Neural cell (in vitro differentiated cells): ENCODE measurements around the gene GANAB. TPM values are rescaled to one million over a fixed set of nuclear protein-coding genes. Genes with fewer than 3 reads are reported as not detected.
A peak's percentile ranks its signal among the peaks of the same experiment; 100 is the strongest.

Experiments
- H2AFZ ChIP-seq: fragments of 200-600, 300-800 bp; sonication (generic), shearing (Covaris generic); 2 replicates; pipeline ENCODE4 v1.6.0; 2014; ENCODE audit warnings: low read depth, mild to moderate bottlenecking, antibody characterized with exemption, low read length, moderate library complexity
- H3F3A ChIP-seq: fragments of 200-600 bp; shearing (Covaris generic); 2 replicates; pipeline ENCODE4 v1.6.1; 2016; ENCODE audit warnings: mild to moderate bottlenecking, moderate library complexity, mixed read lengths, antibody characterized with exemption, low read length; ENCODE audit not compliant: insufficient read depth, poor library complexity, severe bottlenecking
- H3K27ac ChIP-seq: fragments of 200-600, 300-800 bp; sonication (generic), shearing (Covaris generic); 2 replicates; pipeline ENCODE4 v1.5.1; 2014; ENCODE audit warnings: mild to moderate bottlenecking, low read length, moderate library complexity
- H3K27me3 ChIP-seq: fragments of 300-800, 200-600 bp; sonication (generic), shearing (Covaris generic); 2 replicates; pipeline ENCODE4 v1.6.0; 2014; ENCODE audit warnings: mild to moderate bottlenecking, low read depth, low read length, moderate library complexity; ENCODE audit not compliant: insufficient read depth
- H3K36me3 ChIP-seq: fragments of 300-800, 200-600 bp; sonication (generic), shearing (Covaris generic); 2 replicates; pipeline ENCODE4 v1.5.1; 2014; ENCODE audit warnings: mild to moderate bottlenecking, antibody characterized with exemption, low read length, moderate library complexity; ENCODE audit not compliant: insufficient read depth
- H3K4me2 ChIP-seq: fragments of 300-800, 200-600 bp; sonication (generic), shearing (Covaris generic); 2 replicates; pipeline ENCODE4 v1.6.0; 2014; ENCODE audit warnings: mild to moderate bottlenecking, low read length
- H3K4me3 ChIP-seq: fragments of 300-800, 200-600 bp; sonication (generic), shearing (Covaris generic); 2 replicates; pipeline ENCODE4 v1.5.1; 2014; ENCODE audit warnings: mild to moderate bottlenecking, low read length, moderate library complexity
- H3K79me2 ChIP-seq: fragments of 200-600 bp; shearing (Covaris generic); replicated peaks from 2 replicates; pipeline ENCODE4 v1.6.0; 2014; ENCODE audit warnings: mild to moderate bottlenecking, low read length, moderate library complexity; ENCODE audit not compliant: insufficient read depth
- H3K9ac ChIP-seq: fragments of 300-800, 200-600 bp; sonication (generic), shearing (Covaris generic); 2 replicates; pipeline ENCODE4 v1.6.1; 2016; ENCODE audit warnings: mild to moderate bottlenecking, low read length, mixed read lengths
- H3K9me2 ChIP-seq: fragments of 200-600 bp; shearing (Covaris generic); 2 replicates; pipeline ENCODE4 v1.6.1; 2016; ENCODE audit warnings: mild to moderate bottlenecking, low read length, mixed read lengths; ENCODE audit not compliant: insufficient read depth
- H3K9me3 ChIP-seq: fragments of 200-600, 300-800 bp; sonication (generic), shearing (Covaris generic); 2 replicates; pipeline ENCODE4 v1.6.1; 2016; ENCODE audit warnings: mild to moderate bottlenecking, mixed run types, low read length, moderate library complexity, mixed read lengths
- H4K20me1 ChIP-seq: fragments of 200-600 bp; shearing (Covaris generic); 2 replicates; pipeline ENCODE4 v1.6.1; 2016; ENCODE audit warnings: mild to moderate bottlenecking, mixed run types; ENCODE audit not compliant: insufficient read depth
- CTCF ChIP-seq: fragments of 450-650 bp; IDR thresholded peaks from 2 replicates; pipeline ENCODE4 v1.5.1; 2014; ENCODE audit warnings: antibody characterized with exemption, mild to moderate bottlenecking, moderate library complexity; ENCODE audit not compliant: poor library complexity, severe bottlenecking
- EP300 ChIP-seq: fragments of 450-650 bp; conservative IDR thresholded peaks from 2 replicates; pipeline ENCODE4 v1.6.1; 2014; ENCODE audit warnings: antibody characterized with exemption, mild to moderate bottlenecking, moderate library complexity; ENCODE audit not compliant: poor library complexity, severe bottlenecking
- EZH2 ChIP-seq: fragments of 200-600, 300-800 bp; shearing (Covaris generic), sonication (generic); IDR thresholded peaks from 2 replicates; pipeline ENCODE4 v1.6.1; 2014; ENCODE audit warnings: antibody characterized with exemption, low read length, borderline replicate concordance, mild to moderate bottlenecking; ENCODE audit not compliant: insufficient read depth, poor library complexity, severe bottlenecking
- MXI1 ChIP-seq: fragments of 450-650 bp; conservative IDR thresholded peaks from 2 replicates; pipeline ENCODE4 v1.6.1; 2014; ENCODE audit warnings: antibody characterized with exemption, mild to moderate bottlenecking; ENCODE audit not compliant: poor library complexity, severe bottlenecking
- POLR2AphosphoS5 ChIP-seq: IDR thresholded peaks from 2 replicates; pipeline ENCODE4 v1.6.1; 2012
- RAD21 ChIP-seq: fragments of 450-650 bp; conservative IDR thresholded peaks from 2 replicates; pipeline ENCODE4 v1.6.1; 2014; ENCODE audit warnings: antibody characterized with exemption, mild to moderate bottlenecking, moderate library complexity
- REST ChIP-seq: IDR thresholded peaks from 2 replicates; pipeline ENCODE4 v1.6.1; 2012; ENCODE audit warnings: borderline replicate concordance
- SMC3 ChIP-seq: fragments of 450-650 bp; conservative IDR thresholded peaks from 2 replicates; pipeline ENCODE4 v1.6.1; 2014; ENCODE audit warnings: antibody characterized with exemption, mild to moderate bottlenecking, moderate library complexity; ENCODE audit not compliant: poor library complexity
- TAF1 ChIP-seq: IDR thresholded peaks from 2 replicates; pipeline ENCODE4 v1.6.1; 2012; ENCODE audit warnings: low read depth
- polyA plus RNA-seq: library from polyadenylated mRNA; depleted of rRNA; stranded (reverse); fragments of >200 nt; gene quantifications from 2 replicates; pipeline ENCODE4 v1.2.3, GENCODE V29; 2014

The GANAB gene
- polyA plus RNA-seq, 1 donor from 2014 or later = 62.7 TPM

GRCh38 chr11:62673196-62673525 is 26.7 kb upstream of the GANAB start:
- Histone ChIP-seq H3K4me3 (no peak overlapping the region), H2AFZ (no peak overlapping the region), H3K9me3 (no peaks in the 10 kb centered on the region), H3F3A (no peaks in the 10 kb centered on the region), H3K27me3 (no peaks in the 10 kb centered on the region), H3K9me2 (no peaks in the 10 kb centered on the region), H3K36me3 (no peaks in the 10 kb centered on the region), H3K27ac (no peak overlapping the region), H3K9ac (no peak overlapping the region), H4K20me1 (no peaks in the 10 kb centered on the region), H3K79me2 (peaks cover 6% of the 10 kb centered on the region), H3K4me2 (no peak overlapping the region)
- TF ChIP-seq EZH2 (no peak), POLR2AphosphoS5 (no peak), EP300 (no peak), CTCF (no peak), SMC3 (no peak), TAF1 (no peak), REST (no peak), MXI1 (no peak), RAD21 (no peak)

- peak; percentile 37 for TF ChIP-seq RAD21
- peak; percentile 37 for TF ChIP-seq EP300
- peak; percentile 19 for TF ChIP-seq CTCF
- TF ChIP-seq REST = peak; percentile 44
- peak; percentile 85 for TF ChIP-seq TAF1
- no peak for TF ChIP-seq EZH2
- TF ChIP-seq POLR2AphosphoS5 = peak; percentile 71
- TF ChIP-seq MXI1 = peak; percentile 72
- peak; percentile 46 for TF ChIP-seq SMC3
- H3K9me3 ChIP-seq = no peaks in the 10 kb centered on the region
- H3K9me2 ChIP-seq = no peaks in the 10 kb centered on the region
- no peaks in the 10 kb centered on the region for H3K36me3 ChIP-seq
- H4K20me1 ChIP-seq = no peaks in the 10 kb centered on the region
- H3K4me2 ChIP-seq = peak within 1 kb of the TSS; percentile 99
- peak within 1 kb of the TSS; percentile 82 for H3K9ac ChIP-seq
- H3K27ac ChIP-seq = peak within 1 kb of the TSS; percentile 86
- H3K27me3 ChIP-seq = no peaks in the 10 kb centered on the region
- H3K79me2 ChIP-seq = peaks cover 6% of the 10 kb centered on the region
- H3K4me3 ChIP-seq = peak within 1 kb of the TSS; percentile 89
- H3F3A ChIP-seq = no peaks in the 10 kb centered on the region
- peak within 1 kb of the TSS; percentile 77 for H2AFZ ChIP-seq
Observed at GRCh38 chr11:62671608-62672389, 25.4 kb upstream of the GANAB start, which contains the start of the genes LBHD1 and UQCC3. Gene LBHD1 (minus strand): TSS chr11:62672267. CDS start chr11:62670031, 2,236 bp downstream. Gene UQCC3 (plus strand): TSS chr11:62671673. CDS start chr11:62671746, 73 bp downstream.
